Astrocyte of the cerebellum (primary cell): ENCODE measurements around the gene SFN.

Source experiments
- DNase-seq: peaks from one replicate; pipeline ENCODE4 v3.0.0-alpha.2; 2011; ENCODE audit warnings: low read depth
- H3K4me3 ChIP-seq: 2 replicates; pipeline ENCODE4 v1.5.1; 2011; ENCODE audit warnings: mild to moderate bottlenecking, low read depth, low read length, moderate library complexity
- in situ Hi-C: cut with HindIII; loops from 2 replicates; pipeline ENCODE4 v1.10.0; 2017; ENCODE audit warnings: low sequenced_read_pairs
- TF ChIP-seq, protein P1 (sequence below): IDR thresholded peaks from 2 replicates; pipeline ENCODE4 v1.5.1; 2012; ENCODE audit warnings: low read length, low read depth, moderate library complexity, mild to moderate bottlenecking; ENCODE audit errors: missing control alignments

SFN gene

GRCh38 chr1:26882696-26883463, 19.9 kb downstream of the SFN start:
- H3K4me3 ChIP-seq, result no peak overlapping the region
- no peak for DNase-seq
- in situ Hi-C loops, result loop anchor here (5.0 kb wide), 1 partner anchor 96 kb away; the partner anchor contains the start of gene PIGV
- TF ChIP-seq, protein P1, sequence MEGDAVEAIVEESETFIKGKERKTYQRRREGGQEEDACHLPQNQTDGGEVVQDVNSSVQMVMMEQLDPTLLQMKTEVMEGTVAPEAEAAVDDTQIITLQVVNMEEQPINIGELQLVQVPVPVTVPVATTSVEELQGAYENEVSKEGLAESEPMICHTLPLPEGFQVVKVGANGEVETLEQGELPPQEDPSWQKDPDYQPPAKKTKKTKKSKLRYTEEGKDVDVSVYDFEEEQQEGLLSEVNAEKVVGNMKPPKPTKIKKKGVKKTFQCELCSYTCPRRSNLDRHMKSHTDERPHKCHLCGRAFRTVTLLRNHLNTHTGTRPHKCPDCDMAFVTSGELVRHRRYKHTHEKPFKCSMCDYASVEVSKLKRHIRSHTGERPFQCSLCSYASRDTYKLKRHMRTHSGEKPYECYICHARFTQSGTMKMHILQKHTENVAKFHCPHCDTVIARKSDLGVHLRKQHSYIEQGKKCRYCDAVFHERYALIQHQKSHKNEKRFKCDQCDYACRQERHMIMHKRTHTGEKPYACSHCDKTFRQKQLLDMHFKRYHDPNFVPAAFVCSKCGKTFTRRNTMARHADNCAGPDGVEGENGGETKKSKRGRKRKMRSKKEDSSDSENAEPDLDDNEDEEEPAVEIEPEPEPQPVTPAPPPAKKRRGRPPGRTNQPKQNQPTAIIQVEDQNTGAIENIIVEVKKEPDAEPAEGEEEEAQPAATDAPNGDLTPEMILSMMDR, result no peak

DNA sequence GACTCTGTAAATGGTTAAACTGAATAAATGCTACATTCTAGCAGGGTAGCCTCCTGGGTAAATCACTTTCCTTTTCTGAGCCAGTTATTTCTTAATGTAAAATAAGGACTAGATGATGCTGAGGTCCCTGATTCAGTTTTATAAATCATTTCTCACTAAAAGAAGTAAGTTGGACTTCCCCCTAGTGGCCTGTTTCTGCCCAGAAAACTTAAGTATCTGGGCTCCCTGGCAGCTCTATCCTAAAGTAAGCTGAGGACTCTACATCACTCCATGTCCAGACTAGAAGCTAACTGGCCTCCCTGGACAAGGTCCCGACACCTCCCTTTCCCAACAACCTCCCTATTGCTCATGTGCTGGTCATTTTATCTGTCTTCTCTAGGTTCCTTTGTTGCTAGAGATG, 24.2 kb downstream of the SFN start:
- in situ Hi-C loops, result no loop called here
- TF ChIP-seq, protein P1, result peak; percentile 62
- peak; percentile 20 for DNase-seq
- H3K4me3 ChIP-seq, result no peak overlapping the region

DNA sequence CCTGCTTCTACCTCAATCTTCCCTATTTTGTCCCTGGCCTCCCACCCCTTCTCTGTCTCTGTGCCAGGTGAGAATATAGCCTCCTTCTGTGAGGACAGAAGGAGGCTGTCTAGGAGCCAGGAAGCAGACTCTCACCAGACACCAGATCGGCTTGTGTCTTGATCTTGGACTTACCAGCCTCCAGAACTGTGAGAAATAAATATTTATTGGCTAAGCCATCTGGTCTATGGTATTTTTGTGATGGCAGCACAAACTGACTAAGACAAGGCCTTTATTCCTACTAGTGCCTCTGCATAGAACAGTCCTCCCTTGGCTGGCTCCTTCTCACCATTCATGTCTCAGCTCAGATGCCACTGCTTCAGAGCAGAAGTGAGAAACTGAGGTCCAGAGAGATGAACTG, 25.3 kb downstream of the SFN start:
- no peak for DNase-seq
- in situ Hi-C loops, result no loop called here
- TF ChIP-seq, protein P1, result no peak
- no peak overlapping the region for H3K4me3 ChIP-seq

GRCh38 chr1:26889551-26890466, 26.9 kb downstream of the SFN start, which contains the start of gene GPN2:
Gene GPN2 (minus strand): TSS chr1:26890283. CDS start chr1:26890096, 187 bp downstream.
- peak within 1 kb of the TSS; percentile 63 for H3K4me3 ChIP-seq
- DNase-seq, result peak; percentile 26
- TF ChIP-seq, protein P1, result no peak
- in situ Hi-C loops, result no loop called here

GRCh38 chr1:26890467-26890796, 27.5 kb downstream of the SFN start:
- no peak for DNase-seq
- in situ Hi-C loops, result no loop called here
- TF ChIP-seq, protein P1, result no peak
- peak overlapping the region; percentile 63 for H3K4me3 ChIP-seq

DNA sequence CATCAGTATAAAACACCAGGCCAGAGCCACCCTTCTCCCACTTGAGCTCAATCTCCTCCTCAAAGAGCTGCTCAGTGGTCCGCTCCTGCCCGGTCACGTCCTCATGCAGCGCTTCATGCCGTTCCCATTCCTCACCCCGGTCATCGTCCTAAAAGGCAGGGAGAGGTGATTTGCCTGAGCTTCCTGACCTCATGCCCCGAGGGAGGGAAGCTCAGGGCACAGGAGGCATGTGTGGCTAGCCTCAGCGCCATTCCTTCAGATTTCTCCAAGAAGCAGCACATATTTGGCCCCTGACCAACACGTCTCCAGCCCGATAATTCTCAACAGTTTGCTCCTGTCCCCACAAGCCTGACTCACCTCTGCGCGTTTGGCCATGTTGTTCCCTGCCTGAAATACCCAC, 31.3 kb downstream of the SFN start:
- DNase-seq, result no peak
- in situ Hi-C loops, result no loop called here
- H3K4me3 ChIP-seq, result no peak overlapping the region
- TF ChIP-seq, protein P1, result no peak
